Gastroesophageal sphincter (tissue), 3 donors: ENCODE measurements around the gene LYPD3.

Experiments used
- POLR2A ChIP-seq, 2 donors: fragments of 450-650 bp; IDR thresholded peaks; one replicate each; pipeline ENCODE4 v1.6.1; 2017; ENCODE audit warnings: antibody characterized with exemption in 2 of 2, mild to moderate bottlenecking in 2 of 2, moderate library complexity in 1 of 2
- POLR2AphosphoS5 ChIP-seq: sonication (generic); formaldehyde crosslinking; IDR thresholded peaks from one replicate; pipeline ENCODE4 v1.6.1; 2017; ENCODE audit warnings: antibody characterized with exemption
- TF ChIP-seq, protein P1 (sequence below), 4 experiments: fragments of 200-600 bp in 2 of 4; fragments of 450-650 bp in 2 of 4; sonication (generic) in 1 of 4; IDR thresholded peaks; one replicate each; pipeline ENCODE4 v1.5.1; 2017 to 2019; ENCODE audit warnings: antibody characterized with exemption in 4 of 4, mild to moderate bottlenecking in 2 of 4, moderate library complexity in 2 of 4

DNA sequence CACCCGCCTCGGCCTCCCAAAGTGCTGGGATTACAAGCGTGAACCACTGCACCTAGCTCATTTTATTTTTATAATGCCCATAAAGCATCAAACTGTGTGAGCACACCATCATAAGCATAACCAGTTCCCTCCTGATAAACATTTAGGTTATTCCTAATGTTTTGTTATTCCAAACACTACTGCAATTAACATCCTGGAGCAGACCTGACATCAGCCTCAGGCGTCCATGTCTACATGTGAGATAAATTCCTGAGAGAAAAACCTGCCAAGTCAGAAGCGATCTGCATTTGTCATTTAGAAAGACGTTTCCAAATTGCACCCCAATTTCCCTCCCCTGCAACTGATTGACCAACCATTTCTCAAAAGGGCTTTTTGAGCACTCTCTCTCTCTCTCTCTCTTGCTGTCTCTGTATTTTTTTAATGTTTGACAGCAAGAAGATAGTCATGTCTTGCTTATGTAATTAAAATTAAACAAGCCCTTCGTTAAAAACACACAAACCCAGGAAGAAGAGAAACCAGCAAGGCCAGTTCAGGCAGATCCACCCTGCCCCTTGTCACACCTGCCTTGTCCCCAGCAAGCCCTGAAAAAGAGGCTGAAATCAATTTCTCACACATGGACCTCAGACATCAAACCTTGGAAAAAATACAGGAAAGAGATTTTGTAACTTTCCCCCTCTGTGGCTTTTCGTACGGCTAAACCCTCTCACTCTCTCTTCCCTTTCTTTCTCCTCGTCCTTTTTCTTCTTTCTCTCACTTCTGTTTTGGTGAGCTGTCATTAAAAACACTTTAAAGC lies 9.9 kb downstream of the LYPD3 start:
- TF ChIP-seq, protein P1, sequence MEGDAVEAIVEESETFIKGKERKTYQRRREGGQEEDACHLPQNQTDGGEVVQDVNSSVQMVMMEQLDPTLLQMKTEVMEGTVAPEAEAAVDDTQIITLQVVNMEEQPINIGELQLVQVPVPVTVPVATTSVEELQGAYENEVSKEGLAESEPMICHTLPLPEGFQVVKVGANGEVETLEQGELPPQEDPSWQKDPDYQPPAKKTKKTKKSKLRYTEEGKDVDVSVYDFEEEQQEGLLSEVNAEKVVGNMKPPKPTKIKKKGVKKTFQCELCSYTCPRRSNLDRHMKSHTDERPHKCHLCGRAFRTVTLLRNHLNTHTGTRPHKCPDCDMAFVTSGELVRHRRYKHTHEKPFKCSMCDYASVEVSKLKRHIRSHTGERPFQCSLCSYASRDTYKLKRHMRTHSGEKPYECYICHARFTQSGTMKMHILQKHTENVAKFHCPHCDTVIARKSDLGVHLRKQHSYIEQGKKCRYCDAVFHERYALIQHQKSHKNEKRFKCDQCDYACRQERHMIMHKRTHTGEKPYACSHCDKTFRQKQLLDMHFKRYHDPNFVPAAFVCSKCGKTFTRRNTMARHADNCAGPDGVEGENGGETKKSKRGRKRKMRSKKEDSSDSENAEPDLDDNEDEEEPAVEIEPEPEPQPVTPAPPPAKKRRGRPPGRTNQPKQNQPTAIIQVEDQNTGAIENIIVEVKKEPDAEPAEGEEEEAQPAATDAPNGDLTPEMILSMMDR (IDR thresholded peaks at IDR 0.05), result no peak
- no peak for TF ChIP-seq POLR2A (IDR thresholded peaks at IDR 0.05)
- TF ChIP-seq POLR2AphosphoS5, result no peak
